ENCODE data around the gene C14orf180.

The C14orf180 gene

DNA sequence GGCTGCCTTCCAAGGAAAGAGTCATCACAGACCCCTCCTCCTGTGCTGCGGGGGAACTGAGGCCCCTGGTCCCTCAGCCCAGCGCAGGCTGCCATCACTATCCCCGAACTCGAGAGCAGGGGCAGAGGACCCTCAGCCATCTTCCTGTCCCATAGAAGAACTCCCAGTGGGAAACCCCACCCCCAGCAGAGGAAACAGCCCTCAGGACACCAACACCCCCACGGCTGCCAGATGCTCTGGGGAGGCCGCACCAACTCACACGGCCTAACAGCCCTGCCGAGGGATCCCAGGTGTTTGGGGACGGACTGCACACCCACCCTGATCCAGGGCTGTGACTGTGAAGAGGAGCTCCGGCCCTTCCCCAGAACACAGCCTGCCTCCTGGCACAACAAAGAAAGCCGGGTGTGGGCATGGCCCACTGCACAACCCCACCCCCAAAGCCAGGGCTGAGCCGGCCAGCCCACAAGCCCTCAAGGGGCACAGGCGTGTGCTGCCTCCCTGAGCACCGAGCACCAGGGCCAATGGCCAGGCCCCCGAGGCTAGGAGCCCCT, 16.3 kb upstream of the C14orf180 start:
- Mint-ChIP-seq H3K27ac (no peak overlapping the region), H3K27me3 (ENCODE audit: low read depth, poor library complexity) (peaks cover 31% of the 10 kb centered on the region), H3K4me3 (no peak overlapping the region), H3K9me3 (no peaks in the 10 kb centered on the region), H3K4me1 (peaks cover 46% of the 10 kb centered on the region), H3K36me3 (ENCODE audit: low read depth) (no peaks in the 10 kb centered on the region)
- TF ChIP-seq, protein P1, sequence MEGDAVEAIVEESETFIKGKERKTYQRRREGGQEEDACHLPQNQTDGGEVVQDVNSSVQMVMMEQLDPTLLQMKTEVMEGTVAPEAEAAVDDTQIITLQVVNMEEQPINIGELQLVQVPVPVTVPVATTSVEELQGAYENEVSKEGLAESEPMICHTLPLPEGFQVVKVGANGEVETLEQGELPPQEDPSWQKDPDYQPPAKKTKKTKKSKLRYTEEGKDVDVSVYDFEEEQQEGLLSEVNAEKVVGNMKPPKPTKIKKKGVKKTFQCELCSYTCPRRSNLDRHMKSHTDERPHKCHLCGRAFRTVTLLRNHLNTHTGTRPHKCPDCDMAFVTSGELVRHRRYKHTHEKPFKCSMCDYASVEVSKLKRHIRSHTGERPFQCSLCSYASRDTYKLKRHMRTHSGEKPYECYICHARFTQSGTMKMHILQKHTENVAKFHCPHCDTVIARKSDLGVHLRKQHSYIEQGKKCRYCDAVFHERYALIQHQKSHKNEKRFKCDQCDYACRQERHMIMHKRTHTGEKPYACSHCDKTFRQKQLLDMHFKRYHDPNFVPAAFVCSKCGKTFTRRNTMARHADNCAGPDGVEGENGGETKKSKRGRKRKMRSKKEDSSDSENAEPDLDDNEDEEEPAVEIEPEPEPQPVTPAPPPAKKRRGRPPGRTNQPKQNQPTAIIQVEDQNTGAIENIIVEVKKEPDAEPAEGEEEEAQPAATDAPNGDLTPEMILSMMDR (IDR thresholded peaks at IDR 0.05): no peak
- DNase-seq: no peak

DNA sequence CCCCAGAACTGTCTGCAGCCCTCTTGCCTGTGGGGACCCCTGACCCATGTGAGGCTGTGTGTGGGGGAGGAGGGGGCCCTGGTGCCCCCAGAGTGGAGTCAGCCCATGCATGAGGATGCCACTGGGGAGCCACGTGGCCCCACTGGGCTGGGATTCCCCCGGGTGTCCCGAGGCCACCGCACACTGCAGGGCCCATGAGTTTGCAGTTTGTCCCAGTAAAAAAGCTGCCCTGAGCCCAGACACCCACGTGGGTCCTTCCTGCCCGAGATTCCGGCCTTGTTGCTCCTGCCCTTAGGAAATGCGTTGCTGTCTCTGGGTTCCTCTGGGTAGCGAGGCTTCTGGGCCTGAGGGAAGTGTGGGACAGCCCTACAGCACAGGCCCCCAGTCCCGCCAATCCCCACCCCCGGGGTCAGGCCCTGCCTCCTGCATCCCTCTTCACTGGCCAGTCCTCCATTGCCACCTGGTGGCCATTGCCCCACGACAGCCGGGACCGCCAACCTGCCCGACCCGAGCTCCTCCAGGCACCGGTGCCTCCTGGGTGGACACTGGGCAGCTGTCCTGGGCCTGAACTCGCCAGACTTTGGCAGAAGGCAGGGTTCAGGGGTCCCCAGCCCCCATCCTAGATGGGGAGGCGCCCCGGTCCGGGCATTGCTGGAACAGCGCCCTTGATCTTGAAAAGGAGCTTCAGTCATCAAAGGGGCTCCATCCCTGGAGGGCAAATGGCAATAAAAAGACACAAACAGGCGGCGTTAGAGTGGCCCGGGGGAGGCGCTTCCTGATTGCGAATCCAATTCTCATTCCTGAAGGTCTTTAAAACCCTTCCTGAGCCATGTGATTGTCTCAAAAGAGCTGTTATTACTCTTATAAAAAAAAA, 15.6 kb upstream of the C14orf180 start:
- TF ChIP-seq, protein P1 (IDR thresholded peaks at IDR 0.05): peak; percentile 84
- Mint-ChIP-seq H3K4me1 (peaks cover 46% of the 10 kb centered on the region), H3K4me3 (no peak overlapping the region), H3K9me3 (no peaks in the 10 kb centered on the region), H3K27ac (no peak overlapping the region), H3K27me3 (ENCODE audit: low read depth, poor library complexity) (peaks cover 31% of the 10 kb centered on the region), H3K36me3 (ENCODE audit: low read depth) (no peaks in the 10 kb centered on the region)
- peak; percentile 86 for DNase-seq

DNA sequence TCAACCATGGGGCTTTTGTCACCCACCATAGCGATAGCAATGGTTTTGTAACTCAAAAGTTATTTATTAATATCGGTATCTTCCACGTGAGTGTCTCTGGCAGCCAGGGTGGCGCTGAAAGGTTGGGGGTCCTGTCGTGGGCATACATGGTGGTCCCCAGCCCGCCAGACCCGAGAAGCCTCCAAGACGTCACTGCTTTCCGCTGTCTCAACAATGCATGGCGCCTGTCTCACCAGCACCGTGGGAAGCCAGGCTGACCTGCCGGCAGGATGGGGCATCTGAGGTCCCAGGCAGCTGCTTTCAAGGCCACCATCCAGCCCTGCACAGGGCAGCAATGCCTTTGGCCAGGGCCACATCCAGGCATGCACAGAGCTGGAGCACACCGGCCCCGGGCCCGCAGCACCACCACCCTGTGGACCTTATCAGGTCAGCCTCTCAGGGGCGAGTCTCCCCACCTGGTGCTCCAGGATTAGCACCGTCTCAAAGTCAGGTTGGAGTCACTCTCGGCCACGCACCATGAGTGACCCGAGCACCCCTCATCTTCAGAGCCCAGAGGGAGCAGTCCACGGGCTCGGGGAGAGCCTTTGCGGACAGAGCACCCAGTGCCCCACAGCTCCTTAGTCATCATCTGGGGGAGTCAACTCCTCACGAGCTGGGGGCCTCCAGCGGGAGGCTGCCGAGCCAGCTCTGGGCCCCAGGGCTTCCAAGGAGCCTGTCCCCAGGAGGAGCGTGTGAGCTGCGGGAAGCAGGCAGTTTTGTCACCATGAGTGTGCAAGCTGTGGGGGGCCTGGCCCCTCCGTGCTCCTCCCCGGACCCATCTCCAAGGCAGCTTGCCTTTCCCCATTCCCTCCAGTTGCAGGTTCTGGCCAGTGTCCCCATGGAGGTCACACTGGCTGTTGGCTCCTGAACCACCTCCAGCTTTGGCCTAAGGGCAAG, 14.6 kb upstream of the C14orf180 start:
- Mint-ChIP-seq H3K4me1 (peaks cover 53% of the 10 kb centered on the region), H3K27me3 (ENCODE audit: low read depth, poor library complexity) (peaks cover 28% of the 10 kb centered on the region), H3K4me3 (no peak overlapping the region), H3K27ac (no peak overlapping the region), H3K36me3 (ENCODE audit: low read depth) (no peaks in the 10 kb centered on the region), H3K9me3 (no peaks in the 10 kb centered on the region)
- TF ChIP-seq, protein P1 (IDR thresholded peaks at IDR 0.05): no peak
- DNase-seq: no peak

DNA sequence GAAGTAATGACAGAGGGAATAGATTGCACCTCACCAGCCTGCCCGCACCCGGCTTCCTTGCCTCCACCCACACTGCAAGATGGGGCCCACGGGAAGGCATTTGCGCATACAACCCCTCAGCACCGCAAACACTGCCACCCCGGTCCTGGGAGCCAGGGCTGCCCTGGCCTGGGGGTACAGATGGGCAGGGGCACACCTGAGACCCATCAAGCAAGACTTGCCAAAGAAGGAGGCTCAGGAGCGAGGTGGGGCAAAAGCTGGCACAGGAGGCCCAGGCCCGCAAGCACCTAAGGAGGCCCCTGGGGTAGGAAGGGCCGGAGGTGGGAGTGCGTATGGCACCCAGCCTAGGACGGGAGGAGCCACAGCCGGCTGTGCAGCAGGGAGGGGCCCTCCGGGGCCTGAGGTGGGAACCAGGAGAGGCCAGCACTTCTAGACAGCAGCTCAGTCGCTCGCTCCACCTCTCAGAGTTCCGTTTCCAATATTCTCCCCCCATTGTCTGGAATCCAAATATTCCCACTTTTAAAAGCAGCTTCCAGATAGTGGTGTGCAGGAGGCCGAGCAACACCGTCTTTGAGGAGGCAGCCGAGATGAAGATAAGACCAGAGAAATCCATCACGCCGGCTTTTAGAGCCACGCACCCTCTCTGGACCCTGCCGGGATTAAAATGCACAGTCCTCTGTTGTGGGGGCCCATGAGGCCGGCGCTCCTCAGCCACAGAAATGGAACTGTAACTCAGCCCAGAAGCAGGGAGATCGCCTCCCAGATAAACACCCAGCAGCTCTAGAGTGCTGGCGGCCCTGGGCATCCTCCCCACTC, 12.2 kb upstream of the C14orf180 start:
- Mint-ChIP-seq H3K4me1 (peaks cover 62% of the 10 kb centered on the region), H3K27me3 (ENCODE audit: low read depth, poor library complexity) (peaks cover 15% of the 10 kb centered on the region), H3K4me3 (no peak overlapping the region), H3K9me3 (no peaks in the 10 kb centered on the region), H3K36me3 (ENCODE audit: low read depth) (no peaks in the 10 kb centered on the region), H3K27ac (no peak overlapping the region)
- TF ChIP-seq, protein P1 (IDR thresholded peaks at IDR 0.05): no peak
- no peak for DNase-seq

DNA sequence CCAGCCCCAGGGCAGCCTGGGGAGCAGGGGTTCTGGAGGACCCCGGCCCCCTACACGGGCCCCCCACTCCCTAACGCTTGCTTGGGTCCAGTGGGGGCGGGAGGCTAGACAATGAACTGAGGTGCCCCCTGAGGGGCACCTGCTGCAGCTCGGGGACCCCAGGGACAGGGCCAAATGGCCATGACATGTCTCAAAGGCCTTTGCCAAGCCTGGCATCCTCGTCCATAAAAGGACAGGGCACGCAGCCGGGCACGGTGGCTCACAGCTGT, 11.7 kb upstream of the C14orf180 start:
- H3K36me3 Mint-ChIP-seq (ENCODE audit: low read depth): no peaks in the 10 kb centered on the region
- peaks cover 19% of the 10 kb centered on the region for H3K27me3 Mint-ChIP-seq (ENCODE audit: low read depth, poor library complexity)
- H3K9me3 Mint-ChIP-seq: no peaks in the 10 kb centered on the region
- H3K27ac Mint-ChIP-seq: no peak overlapping the region
- peaks cover 68% of the 10 kb centered on the region for H3K4me1 Mint-ChIP-seq
- TF ChIP-seq, protein P1 (IDR thresholded peaks at IDR 0.05): no peak
- H3K4me3 Mint-ChIP-seq: no peak overlapping the region
- no peak for DNase-seq

All from nephron progenitor cell (in vitro differentiated cells).